HG03175 (cell line): ENCODE measurements around the gene HERC2.

Experiments used
- ATAC-seq: cut with Tn5 transposase; IDR thresholded peaks from one replicate; pipeline ENCODE4 v1.9.1; 2021; ENCODE audit warnings: mild to moderate bottlenecking, moderate library complexity; ENCODE audit not compliant: unreplicated experiment

Gene HERC2

DNA sequence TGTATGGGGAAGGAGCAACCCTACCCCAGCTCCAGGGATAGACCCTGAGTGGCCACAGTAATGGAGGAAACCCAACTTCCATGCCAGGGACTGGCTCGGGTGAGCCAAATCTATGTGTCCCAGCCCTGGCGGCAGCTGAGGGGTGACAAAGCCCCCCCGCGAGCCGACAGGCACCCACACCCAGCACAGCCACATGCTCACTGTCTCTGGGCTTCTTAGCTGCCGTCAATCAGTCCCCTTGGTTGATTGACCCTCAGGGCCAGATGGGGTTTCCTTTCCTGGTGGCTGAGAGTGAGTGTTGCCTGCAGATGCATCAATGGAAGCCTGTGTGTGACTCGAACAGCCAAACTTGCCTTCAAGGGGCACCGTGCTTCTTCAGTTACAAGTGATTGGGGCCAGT is 220.8 kb downstream of the HERC2 start:
- no peak for ATAC-seq

DNA sequence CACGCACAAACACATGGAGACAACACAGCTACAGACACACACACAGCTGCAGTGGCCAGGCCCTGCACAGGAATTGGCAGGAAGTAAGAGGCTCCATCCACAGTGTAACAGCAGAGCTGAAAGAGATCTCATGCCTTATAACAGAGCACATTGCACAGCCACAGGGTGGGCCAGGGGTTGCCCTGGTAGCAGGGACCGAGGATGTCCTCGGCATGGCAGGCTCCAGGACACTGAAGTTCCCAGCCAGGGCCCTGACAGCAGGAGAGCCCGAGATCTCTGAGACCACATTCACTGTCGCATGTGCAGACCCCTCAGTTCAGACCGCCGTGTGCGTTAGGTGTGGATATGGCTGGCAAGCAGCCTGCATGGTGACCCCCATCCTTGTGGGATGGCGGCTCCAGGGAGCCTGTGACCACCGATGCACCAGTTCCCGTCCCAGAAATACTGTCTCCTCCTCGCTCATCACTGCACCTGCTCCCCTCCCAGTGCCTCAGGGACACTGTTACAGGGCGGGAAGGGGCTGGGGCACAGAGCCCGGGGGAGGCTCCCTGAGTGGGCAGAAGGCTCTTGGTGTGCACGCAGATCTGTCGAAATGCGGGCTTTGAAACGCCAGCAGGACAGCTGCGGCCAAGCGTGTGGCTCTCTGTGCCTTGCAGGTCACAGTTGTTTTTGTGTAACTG is 221.3 kb downstream of the HERC2 start:
- no peak for ATAC-seq

DNA sequence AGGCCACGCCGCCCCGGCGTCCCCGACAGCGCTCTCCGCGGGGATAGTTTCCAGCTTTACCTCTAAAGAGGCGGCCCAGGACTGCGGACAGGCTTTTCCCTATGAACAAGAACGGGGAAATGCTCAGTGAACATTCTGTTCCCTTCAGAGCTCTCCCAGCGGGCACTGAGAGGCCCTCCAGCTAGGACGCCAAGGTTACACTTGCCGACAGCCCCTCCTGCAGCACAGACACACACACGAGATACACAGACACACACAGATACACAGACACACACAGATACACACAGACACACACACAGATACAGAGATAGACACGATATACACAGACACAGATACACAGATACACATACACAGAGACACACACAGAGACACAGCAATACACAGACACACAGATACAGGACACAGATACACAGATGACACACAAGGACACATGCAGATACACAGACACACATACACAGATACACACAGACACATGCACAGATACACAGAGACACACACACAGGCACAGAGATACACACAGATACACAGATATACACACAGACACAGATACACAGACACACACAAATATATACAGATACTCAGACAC is 222.3 kb downstream of the HERC2 start:
- no peak for ATAC-seq

DNA sequence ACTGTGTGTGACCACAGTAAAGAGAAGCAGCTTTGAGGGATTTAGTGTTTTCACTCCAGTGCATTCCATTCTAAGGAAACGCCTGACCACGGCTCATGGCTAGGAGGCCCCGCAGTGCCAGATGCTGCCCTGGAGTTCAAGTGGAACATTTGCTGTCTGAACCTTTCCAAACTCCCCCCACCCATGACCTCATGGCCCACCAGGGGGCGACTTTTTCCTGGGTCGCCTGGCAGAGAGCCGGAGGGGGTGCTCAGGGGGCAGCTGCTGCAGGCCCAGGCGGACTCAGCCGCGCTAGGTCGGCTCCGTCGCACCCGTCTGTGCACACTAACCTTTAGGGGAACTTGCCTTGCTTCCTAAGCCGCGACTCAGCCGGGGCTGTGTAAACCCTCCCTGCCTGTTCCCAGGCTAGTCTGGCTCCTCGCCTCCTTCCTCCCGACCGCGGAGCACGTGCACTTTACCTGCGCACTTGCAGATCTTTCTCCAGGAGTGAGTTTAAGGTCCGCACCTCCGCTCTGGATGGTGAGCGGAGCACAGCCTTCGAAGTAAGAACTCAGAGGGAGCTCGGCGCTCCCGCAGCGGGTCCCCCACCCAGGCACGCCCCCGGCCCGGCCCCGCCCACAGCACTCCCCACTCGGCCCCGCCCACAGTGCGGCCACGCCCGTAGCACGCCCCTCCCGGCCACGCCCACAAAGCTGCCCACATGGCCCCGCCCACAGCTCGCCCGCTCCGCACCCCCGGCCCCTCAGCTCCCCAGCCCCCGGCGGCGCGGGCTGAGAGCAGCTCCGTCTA is 223.0 kb downstream of the HERC2 start, which contains the start of gene OCA2:
Gene OCA2 (minus strand): TSS at position 550 of the 789 bp plus-strand sequence. CDS start 17,441 bp downstream, outside the sequence.
- no peak for ATAC-seq

DNA sequence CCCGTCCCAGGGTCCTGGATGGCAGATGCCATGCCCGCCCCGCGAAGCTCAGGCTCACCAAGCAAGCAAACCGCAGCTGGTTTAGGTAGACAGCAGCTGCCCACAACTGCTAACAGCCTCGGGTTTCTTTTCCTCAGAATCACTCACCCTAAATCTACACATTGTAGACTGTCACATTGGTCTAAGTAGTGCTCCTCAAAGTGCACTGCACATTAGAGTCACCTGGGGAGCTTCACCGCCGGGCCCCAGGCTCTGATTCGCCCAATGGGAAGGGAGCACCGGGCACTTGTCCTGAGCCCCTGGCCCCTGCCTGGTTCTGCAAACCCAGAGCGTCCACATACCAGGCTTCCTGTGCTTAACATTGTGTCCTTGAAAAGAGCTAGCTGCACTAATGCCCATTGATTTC is 223.6 kb downstream of the HERC2 start:
- ATAC-seq, result no peak

DNA sequence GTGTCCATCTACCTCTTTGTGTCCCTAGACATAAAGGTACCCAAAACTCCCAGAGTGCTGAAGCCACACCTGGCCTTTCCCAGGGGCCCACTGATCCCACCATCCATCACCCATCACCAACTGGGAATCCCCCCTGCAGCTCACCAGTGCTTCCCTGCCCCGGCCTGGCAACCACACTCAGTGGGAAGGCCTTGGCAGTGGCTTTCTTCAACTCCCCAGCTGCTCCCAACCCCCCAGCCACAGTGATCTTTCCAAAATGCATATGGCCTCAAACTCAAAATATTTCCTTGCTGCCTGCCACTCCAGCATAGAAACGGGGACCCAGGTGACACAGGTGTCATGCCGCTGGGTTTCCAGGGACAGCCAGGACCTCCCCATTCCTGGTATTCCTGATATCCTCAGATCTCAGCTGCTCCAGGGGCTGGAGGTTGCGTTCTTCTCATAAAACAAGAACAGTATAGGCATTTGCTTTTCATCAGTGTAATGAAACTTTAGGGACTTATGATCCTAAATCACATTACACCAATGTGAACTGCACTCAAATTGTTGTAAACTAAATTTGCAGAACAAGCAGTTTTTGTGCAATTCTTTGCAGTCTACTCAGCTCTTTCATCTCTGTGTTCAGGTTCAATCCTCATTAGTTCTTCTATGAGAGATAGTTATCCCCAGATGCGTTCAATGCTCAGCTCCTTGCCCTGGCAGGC is 224.2 kb downstream of the HERC2 start:
- no peak for ATAC-seq

DNA sequence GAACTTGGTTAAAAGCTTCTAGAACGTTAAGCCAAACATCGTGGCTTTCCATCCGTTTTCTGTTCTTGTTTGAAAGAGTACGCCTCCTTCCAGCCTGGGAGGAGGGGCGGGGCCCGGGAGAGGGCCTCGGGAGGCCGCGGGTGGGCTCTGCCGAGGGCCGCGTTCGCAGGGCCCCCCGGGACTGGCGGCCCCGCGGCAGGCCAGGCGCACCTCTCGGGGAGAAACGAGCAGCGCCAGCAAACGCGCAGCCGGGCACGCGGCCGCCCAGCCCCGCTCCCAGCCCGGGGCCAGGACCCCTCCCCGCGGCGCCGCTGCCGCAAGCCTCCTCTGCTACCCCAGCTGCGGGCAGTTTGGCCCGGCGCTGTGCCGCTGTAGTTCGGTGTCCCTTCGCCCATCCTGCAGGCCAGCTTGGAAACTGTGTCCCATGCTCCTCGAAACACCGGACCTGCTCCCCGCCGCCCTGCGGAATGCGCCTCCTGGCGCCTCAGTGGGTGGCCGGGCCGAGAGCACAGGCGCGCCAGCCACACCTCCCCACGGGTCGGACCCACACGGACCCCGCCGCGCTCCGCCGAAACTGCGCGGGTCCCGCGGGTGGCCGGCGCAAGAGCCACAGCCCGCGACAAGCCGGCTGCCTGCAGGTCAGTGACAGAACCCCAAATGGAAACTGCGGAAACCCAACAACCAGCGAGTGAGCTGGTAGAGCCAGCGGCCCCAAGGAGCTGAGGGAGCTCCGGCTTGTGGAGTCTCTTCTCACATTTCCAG is 225.1 kb downstream of the HERC2 start:
- ATAC-seq, result no peak

DNA sequence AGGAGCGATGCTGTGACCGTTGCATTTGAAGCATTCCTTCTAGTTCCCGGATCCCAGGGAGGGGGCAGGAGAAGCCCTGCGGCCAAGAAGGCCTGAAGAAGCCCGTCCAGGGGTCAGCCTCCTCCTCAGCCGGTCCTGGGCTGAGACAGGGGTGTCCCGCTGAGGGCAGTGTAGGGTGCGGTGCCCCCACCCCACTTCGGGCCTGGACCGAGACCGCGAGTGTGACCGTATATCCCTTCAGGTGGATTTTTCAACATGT is 225.6 kb downstream of the HERC2 start:
- ATAC-seq, result peak; percentile 6

DNA sequence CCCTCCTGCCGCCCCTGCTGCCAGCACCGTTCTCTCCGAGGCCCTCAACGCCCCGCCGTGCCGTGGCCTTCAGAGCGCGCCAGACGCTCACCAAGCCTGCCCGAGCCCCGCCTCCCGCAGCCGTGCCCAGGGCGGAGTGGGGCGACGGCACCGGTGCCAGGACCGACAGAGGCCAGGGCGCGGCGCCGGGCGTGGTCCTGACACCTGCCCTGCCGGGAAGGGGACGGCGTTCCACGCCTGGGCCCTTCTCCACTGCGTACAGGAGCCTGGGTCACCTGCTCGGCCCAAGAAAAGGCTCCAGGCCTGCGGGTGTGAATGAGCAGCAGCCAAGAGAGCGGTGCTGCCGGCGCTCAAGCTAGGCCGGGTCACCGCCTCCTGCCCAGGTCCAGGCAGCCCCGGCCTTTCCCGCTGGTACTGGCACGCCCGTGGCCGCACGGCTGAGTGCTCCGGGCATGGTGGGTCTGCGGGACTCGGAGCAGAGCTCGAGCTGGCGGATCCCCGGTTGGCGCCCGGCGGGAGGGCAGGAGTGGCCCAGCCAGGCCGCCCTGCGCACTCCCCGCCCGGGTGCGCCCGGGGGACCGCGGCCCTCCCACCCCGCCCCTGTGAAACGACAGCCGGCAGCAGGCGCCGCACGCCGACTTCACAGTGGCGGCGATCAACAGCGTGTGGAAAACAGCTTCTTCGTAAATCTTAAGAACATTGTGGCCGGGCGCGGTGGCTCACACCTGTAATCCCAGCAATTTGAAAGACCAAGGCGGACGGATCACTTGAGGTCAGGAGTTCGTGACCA is 227.1 kb downstream of the HERC2 start:
- no peak for ATAC-seq

DNA sequence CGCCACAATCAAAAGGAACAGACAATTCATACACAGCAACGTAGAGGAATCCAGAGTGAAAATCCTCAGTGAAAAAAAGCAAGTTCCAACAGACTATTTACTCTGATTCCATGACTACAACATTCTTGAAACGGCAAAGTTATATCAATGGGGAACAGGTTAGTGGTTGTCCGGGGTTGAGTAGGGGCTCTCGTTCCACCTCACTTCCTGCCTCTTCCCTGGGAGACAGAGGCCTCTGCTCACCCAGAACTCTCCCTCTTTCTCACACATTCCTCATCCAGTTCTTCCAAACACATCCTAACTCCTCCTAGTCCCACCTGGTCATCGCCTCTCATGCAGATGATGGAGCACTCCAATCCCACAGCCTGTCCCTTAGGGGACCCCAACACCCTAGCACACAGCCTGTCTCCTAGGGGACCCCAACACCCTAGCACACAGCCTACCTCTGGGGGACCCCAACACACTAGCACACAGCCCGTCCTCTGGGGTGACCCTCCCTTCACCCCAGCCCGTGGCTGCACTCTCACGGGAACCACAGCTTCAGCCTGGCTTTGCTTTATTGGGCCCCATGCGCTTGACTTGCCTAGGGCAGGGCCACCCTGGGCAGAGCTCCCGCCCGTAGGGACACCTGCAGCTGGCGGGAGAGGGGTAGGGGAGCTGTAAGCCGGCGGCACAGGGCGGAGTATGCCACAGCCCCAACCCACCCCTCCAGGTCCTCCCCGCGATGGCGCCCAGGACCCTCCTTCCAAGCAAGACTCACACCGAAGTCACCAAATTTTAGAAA is 228.0 kb downstream of the HERC2 start:
- no peak for ATAC-seq

DNA sequence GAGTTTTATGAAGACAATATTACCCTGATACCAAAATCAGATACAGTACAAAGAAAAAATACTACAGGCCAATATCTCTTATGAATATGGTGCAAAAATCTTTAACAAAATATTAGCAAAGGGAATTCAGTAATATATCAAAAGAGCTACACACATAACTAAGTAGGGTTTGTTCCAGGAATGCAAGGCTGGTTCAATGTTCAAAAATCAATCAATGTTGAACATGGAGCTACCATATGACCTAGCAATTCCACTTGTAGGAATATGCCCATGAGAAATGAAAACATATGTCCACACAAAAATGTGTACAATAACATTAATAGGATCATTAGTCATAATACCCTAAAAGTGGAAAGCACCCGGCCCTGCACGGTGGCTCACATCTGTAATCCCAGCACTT is 230.7 kb downstream of the HERC2 start:
- no peak for ATAC-seq

DNA sequence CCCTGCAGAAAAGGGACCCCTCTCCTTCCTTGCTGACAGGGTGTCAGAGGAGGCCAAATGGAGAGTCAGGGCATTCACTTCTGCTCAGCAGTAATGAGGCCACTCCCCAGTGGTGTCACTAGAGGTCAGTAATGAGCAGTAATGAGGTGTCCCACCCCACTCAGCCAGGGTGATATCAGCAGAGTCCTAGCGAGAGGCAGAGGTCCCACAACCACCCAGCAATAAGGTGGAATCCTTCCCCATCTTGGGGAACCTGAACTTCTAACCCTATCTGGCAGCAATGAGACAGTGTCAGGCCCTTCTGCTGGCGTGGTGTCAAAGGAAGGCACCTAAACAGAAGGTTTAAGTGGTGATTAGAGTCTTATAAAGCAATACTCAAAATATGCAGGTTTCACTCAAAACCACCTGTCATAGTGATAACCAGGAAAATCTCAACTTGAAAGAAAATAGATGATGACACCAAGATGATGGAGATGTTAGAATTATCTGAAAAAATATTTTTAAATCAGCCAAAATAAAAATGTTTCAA is 235.7 kb downstream of the HERC2 start:
- ATAC-seq, result peak; percentile 93

DNA sequence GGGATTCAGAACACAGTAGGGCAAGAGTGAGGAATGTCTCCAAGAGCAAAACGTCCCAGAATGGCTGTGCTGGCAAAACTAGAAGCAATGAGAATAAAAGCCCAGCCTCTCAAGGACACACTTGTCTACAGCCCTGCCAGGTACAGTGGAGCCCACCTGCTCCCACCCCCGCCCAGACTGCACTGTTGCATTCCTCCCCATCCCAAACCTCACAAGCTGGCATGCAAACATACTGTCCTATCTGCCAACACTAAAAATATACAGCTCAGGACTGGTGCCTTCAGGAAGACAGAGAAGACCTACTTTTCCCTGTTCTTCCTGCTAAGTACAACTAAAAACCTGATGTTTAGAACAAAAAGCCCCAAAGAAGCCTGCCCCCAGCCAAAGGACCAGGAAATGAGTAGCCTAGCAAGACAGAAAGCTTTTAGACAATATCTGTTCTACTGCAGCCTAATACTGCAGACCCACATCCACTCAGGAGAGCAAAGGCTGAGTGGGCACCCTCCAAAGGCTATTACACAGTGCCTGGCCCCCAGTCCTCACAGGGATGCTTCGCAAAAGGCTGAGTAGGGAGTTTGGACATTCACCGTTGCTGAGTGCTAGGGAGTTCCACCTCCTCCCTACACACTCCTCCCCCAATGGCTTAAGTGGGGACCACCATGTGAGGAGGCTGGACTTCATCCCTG is 236.3 kb downstream of the HERC2 start:
- no peak for ATAC-seq

DNA sequence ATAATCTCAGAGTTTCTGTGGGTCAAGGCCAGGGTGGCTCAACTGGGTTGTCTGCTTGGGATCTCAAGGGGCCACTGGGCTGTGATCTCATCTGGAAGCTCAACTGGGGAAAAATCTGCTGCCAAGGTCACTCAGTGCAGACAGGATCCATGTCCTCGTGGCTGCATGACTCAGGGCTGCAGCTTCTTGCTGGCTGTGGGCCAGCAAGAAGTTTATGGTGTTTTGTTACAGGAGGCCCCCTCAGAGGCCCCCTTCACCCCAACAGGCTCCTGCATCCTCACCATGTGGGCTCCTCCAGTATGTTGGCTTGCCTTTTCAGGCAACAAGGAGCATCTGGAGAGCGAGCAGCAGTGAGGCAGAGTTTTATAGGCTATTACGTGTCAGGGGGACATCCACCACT is 237.4 kb downstream of the HERC2 start:
- ATAC-seq, result no peak

DNA sequence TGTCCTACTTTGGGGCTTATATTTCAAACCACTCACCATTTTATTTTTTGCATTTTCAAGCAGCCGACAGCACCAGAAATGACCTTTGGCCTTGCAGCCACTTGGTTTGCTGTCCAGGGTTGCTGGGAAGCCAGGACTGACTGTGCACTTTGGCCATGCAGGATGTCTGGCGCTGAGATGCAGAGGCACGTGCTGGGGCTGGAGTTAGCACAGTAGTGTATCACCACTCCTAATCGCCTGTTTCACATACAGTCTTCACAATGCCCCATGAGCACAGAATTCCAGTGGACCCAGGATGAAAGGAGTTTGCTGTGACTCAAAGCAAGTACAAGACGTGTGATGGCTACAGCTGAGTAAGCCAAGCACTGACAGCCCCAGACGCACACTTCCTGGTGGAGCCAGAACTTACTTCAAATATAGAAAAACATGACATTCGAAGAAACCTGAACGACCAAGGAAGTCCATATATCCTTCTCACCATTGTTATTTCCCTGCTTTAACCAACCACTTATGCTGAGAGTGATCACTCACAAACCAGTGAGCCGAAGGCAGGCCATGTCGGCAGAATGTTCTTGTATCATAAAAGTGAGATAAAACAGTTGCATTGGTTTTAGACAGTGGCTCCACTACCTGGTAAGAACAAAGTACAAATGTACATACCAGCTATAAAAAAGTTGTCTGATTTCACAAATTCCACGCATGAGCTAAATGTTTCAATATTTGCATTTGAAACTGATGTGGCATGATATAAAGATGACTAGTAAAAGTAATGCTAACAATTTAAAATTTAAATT is 238.9 kb downstream of the HERC2 start:
- no peak for ATAC-seq

DNA sequence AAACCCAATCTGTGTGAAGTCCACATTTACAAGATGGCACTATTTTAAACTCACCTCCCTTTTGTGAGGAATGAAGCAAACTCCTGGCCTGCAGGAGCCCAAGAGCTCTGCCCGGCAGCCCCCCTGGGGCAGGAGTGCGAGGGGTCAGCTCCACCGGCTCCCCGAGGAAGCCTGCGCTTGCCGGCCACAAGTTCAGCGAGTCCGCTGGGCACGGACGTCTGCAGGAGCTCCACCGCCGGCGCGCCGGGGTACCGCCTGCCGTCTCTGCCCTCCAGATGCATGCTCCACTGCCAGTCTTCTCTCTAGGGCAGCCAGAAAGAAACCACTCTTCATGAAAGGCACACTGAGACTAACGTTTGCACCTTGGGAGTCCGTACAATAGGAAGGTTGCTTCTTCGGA is 240.4 kb downstream of the HERC2 start:
- no peak for ATAC-seq

DNA sequence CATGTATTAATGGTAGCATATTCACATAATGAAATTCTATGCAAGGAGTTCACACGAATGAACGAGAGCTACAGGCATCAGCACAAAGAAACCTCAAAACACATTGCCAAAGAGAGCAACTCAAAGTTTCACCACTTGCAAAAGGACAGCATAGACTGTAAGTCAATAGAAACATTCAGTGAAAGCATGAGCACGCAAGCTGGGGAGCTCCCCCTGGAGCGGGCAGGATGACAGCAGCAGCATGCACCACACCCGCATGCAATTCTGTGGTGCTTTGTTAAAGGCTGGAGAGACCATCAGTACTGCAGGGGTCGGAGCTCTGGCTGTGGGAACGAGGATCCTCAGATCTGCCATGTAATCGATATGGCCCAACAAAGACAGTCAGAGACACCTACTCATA is 241.6 kb downstream of the HERC2 start:
- ATAC-seq, result no peak
